ENCODE measurements around the gene FAM107B.

GRCh38 chr10:14507781-14508180 lies 266.9 kb downstream of the FAM107B start:
- TF ChIP-seq RAD21 (IDR thresholded peaks at IDR 0.05; ENCODE audit: low read depth) (no peak), CEBPB (IDR thresholded peaks at IDR 0.05) (no peak), TAF1 (IDR thresholded peaks at IDR 0.05; ENCODE audit: low read depth) (no peak), REST (IDR thresholded peaks at IDR 0.05; ENCODE audit: low read depth) (no peak), USF1 (IDR thresholded peaks at IDR 0.05) (no peak), ZBTB7A (IDR thresholded peaks at IDR 0.05; ENCODE audit: low read depth) (no peak), TCF12 (IDR thresholded peaks at IDR 0.05; ENCODE audit: low read depth) (no peak), EP300 (IDR thresholded peaks at IDR 0.05; ENCODE audit: borderline replicate concordance) (no peak), YY1 (IDR thresholded peaks at IDR 0.05; ENCODE audit: low read depth) (no peak), TEAD4 (IDR thresholded peaks at IDR 0.05) (no peak), CREB1 (IDR thresholded peaks at IDR 0.05; ENCODE audit: low read depth) (no peak)
